AG09319 (cell line): Measurements from ENCODE around the gene LPIN1.

ENCODE experiments used
- DNase-seq: peaks from one replicate; pipeline ENCODE4 v3.0.0-alpha.2; 2010; ENCODE audit warnings: low read depth; ENCODE audit errors: extremely low read depth
- CTCF ChIP-seq: IDR thresholded peaks from 2 replicates; pipeline ENCODE4 v1.5.1; 2011; ENCODE audit warnings: low read depth, mild to moderate bottlenecking, inconsistent platforms, low read length, moderate library complexity

Gene LPIN1

GRCh38 chr2:11869391-11869991 is 123.1 kb downstream of the LPIN1 start:
- TF ChIP-seq CTCF: no peak
- DNase-seq: no peak

- no peak for TF ChIP-seq CTCF
- DNase-seq: no peak
Measured at GRCh38 chr2:11870064-11870463, 123.6 kb downstream of the LPIN1 start.

GRCh38 chr2:11870584-11870983 is 124.2 kb downstream of the LPIN1 start:
- TF ChIP-seq CTCF: no peak
- no peak for DNase-seq

- DNase-seq: no peak
- no peak for TF ChIP-seq CTCF
Measured at GRCh38 chr2:11871421-11871820, 125.0 kb downstream of the LPIN1 start.

- no peak for DNase-seq
- no peak for TF ChIP-seq CTCF
Measured at GRCh38 chr2:11872247-11872947, 126.0 kb downstream of the LPIN1 start.

GRCh38 chr2:11872948-11873269 is 126.5 kb downstream of the LPIN1 start:
- DNase-seq: no peak
- no peak for TF ChIP-seq CTCF

GRCh38 chr2:11873356-11874154 is 127.1 kb downstream of the LPIN1 start:
- no peak for TF ChIP-seq CTCF
- no peak for DNase-seq
